ENCODE data around the gene ATP2C2.

Gene ATP2C2

DNA sequence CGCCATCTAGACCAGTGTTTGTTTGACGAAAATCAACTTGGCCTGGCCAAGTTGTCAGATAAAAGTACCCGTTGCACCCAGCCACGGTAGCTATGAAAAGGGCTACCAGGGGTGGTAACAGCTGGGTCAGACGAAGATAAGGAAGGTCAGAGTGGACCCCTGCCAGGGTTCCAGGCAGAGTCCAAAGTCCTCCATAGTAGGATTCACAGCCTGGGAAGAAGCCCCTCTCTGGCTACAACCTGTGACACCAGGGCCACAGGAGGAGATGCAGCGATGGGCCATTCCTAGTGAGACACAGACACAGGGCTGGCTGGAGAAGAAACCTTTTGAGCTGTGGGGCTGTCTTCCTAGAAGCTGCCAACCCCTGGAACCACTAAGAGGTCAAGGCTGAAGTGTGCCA lies 96.8 kb downstream of the ATP2C2 start:
- no peak for TF ChIP-seq FOXP2 (optimal IDR thresholded peaks at IDR 0.05; ENCODE audit: borderline replicate concordance, extremely low read depth, extremely low read length, insufficient read depth)
- TF ChIP-seq SIN3A (IDR thresholded peaks at IDR 0.05; ENCODE audit: borderline replicate concordance, insufficient read depth, low read length), result no peak
- TF ChIP-seq, protein P1, sequence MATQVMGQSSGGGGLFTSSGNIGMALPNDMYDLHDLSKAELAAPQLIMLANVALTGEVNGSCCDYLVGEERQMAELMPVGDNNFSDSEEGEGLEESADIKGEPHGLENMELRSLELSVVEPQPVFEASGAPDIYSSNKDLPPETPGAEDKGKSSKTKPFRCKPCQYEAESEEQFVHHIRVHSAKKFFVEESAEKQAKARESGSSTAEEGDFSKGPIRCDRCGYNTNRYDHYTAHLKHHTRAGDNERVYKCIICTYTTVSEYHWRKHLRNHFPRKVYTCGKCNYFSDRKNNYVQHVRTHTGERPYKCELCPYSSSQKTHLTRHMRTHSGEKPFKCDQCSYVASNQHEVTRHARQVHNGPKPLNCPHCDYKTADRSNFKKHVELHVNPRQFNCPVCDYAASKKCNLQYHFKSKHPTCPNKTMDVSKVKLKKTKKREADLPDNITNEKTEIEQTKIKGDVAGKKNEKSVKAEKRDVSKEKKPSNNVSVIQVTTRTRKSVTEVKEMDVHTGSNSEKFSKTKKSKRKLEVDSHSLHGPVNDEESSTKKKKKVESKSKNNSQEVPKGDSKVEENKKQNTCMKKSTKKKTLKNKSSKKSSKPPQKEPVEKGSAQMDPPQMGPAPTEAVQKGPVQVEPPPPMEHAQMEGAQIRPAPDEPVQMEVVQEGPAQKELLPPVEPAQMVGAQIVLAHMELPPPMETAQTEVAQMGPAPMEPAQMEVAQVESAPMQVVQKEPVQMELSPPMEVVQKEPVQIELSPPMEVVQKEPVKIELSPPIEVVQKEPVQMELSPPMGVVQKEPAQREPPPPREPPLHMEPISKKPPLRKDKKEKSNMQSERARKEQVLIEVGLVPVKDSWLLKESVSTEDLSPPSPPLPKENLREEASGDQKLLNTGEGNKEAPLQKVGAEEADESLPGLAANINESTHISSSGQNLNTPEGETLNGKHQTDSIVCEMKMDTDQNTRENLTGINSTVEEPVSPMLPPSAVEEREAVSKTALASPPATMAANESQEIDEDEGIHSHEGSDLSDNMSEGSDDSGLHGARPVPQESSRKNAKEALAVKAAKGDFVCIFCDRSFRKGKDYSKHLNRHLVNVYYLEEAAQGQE (IDR thresholded peaks at IDR 0.05; ENCODE audit: insufficient read depth in 1 of 2, low read depth in 2 of 2, low read length in 2 of 2), result no peak
- no peak for TF ChIP-seq TAF1 (IDR thresholded peaks at IDR 0.05; ENCODE audit: borderline replicate concordance, insufficient read depth, low read length)
- TF ChIP-seq POLR2AphosphoS5 (IDR thresholded peaks at IDR 0.05; ENCODE audit: low read depth, low read length), result no peak

DNA sequence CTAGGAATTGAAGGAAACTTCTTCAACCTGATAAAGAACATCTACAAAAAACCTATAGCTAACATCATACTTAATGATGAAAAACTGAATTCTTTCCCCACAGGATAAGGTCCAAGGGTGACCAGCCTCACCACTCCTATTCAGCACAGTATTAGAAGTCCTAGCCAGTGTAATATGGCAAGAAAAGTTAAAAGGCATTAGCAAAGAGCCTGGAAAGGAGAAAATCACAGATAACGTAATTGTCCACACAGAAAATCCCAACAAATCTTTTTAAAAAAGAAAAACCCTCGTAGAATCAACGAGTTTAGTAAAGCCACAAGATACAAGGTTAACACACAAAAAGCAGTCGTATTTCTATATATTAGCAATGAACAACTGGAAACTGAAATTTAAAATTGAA lies 98.4 kb downstream of the ATP2C2 start:
- TF ChIP-seq, protein P1 (IDR thresholded peaks at IDR 0.05; ENCODE audit: insufficient read depth in 1 of 2, low read depth in 2 of 2, low read length in 2 of 2), result no peak
- TF ChIP-seq POLR2AphosphoS5 (IDR thresholded peaks at IDR 0.05; ENCODE audit: low read depth, low read length), result no peak
- TF ChIP-seq SIN3A (IDR thresholded peaks at IDR 0.05; ENCODE audit: borderline replicate concordance, insufficient read depth, low read length), result no peak
- TF ChIP-seq TAF1 (IDR thresholded peaks at IDR 0.05; ENCODE audit: borderline replicate concordance, insufficient read depth, low read length), result no peak
- TF ChIP-seq FOXP2 (optimal IDR thresholded peaks at IDR 0.05; ENCODE audit: borderline replicate concordance, extremely low read depth, extremely low read length, insufficient read depth), result no peak

DNA sequence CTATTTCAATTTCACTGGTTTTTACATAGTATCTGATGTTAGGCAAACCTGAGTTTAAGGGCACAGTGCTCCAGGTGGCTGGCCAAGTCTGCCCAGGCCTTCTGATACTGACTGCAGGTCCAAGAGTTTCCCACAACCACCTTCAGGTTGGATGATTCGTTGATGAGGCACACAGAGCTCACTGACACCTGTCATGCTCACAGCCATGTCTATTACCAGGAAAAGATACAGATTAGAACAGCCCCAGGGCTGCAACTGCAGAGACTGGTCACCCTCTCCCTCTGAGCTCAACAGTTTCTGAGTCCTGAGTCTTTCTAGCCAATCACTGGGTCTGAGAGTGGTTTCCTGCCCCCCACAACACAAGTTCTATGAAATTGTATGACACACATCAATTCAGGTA lies 98.9 kb downstream of the ATP2C2 start:
- TF ChIP-seq TAF1 (IDR thresholded peaks at IDR 0.05; ENCODE audit: borderline replicate concordance, insufficient read depth, low read length) (no peak), SIN3A (IDR thresholded peaks at IDR 0.05; ENCODE audit: borderline replicate concordance, insufficient read depth, low read length) (no peak), POLR2AphosphoS5 (IDR thresholded peaks at IDR 0.05; ENCODE audit: low read depth, low read length) (no peak), FOXP2 (optimal IDR thresholded peaks at IDR 0.05; ENCODE audit: borderline replicate concordance, extremely low read depth, extremely low read length, insufficient read depth) (no peak)
- TF ChIP-seq, protein P1 (IDR thresholded peaks at IDR 0.05; ENCODE audit: insufficient read depth in 1 of 2, low read depth in 2 of 2, low read length in 2 of 2), result no peak

DNA sequence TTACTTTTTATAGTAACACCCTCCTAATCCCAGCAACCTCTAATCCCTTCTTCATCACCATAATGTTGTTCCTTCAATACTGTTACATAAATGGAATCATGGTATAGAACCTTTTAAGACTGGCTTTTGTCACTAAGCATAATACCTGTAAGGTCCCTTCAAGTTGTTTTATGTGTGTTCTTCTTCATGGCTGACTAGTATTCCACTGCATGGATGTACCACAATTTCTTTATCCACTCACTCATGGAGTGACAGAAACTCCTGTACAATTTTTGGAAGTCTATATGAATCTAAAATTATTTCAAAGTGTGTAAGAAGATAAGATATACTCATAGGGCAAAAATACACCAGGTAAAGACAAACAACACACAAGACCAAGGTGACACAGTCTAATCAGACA lies 99.4 kb downstream of the ATP2C2 start:
- no peak for TF ChIP-seq TAF1 (IDR thresholded peaks at IDR 0.05; ENCODE audit: borderline replicate concordance, insufficient read depth, low read length)
- no peak for TF ChIP-seq POLR2AphosphoS5 (IDR thresholded peaks at IDR 0.05; ENCODE audit: low read depth, low read length)
- TF ChIP-seq, protein P1 (IDR thresholded peaks at IDR 0.05; ENCODE audit: insufficient read depth in 1 of 2, low read depth in 2 of 2, low read length in 2 of 2), result no peak
- no peak for TF ChIP-seq FOXP2 (optimal IDR thresholded peaks at IDR 0.05; ENCODE audit: borderline replicate concordance, extremely low read depth, extremely low read length, insufficient read depth)
- no peak for TF ChIP-seq SIN3A (IDR thresholded peaks at IDR 0.05; ENCODE audit: borderline replicate concordance, insufficient read depth, low read length)

DNA sequence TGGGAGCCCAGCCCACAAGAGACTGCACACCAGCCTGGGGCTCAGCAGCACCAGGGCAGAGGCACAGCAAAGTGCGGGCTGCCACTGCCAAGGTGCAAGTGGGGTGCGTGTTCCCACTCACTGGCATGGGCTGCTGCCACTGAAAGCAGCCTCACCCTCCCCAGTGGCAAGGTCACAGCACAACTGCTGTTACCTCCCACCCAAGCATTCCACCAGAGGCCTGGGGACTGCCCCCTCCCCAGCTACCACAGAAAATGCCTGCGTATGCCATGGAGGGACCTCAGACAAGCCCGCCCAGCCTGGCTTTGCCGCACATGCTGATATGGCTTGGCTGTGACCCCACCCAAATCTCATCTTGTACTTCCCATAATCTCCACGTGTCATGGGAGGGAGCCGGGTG lies 103.0 kb downstream of the ATP2C2 start:
- TF ChIP-seq POLR2AphosphoS5 (IDR thresholded peaks at IDR 0.05; ENCODE audit: low read depth, low read length) (no peak), TAF1 (IDR thresholded peaks at IDR 0.05; ENCODE audit: borderline replicate concordance, insufficient read depth, low read length) (no peak)

Data from PFSK-1 (cell line).